MCF 10A (cell line): ENCODE measurements around the gene TEX101. TPM values are rescaled to one million over a fixed set of nuclear protein-coding genes. Genes with fewer than 3 reads are reported as not detected.
A peak's percentile ranks its signal among the peaks of the same experiment; 100 is the strongest.

Experiments used
- BruUV-seq: library from RNA; stranded (reverse); fragments of 400-500 nt; replicated peaks from 2 replicates; lab custom pipeline; 2021; lab: Mats Ljungman, UMichigan
- CTCF ChIA-PET: fragments of 300-600 bp; sonication (Branson Sonifier 250); formaldehyde crosslinking; extraction: SDS; loops from one replicate; lab custom pipeline; 2021; ENCODE audit warnings: antibody characterized with exemption, inconsistent platforms; lab: Yijun Ruan, JAX
- POLR2A ChIA-PET: fragments of 300-600, 350-650 bp; sonication (Branson Sonifier 250); formaldehyde crosslinking; extraction: SDS; loops from one replicate; lab custom pipeline; 2020; ENCODE audit warnings: antibody characterized with exemption, inconsistent platforms; lab: Yijun Ruan, JAX
- DNase-seq: peaks from one replicate; pipeline ENCODE4 v3.0.0-alpha.2; 2018; ENCODE audit not compliant: unreplicated experiment
- H3K27ac Mint-ChIP-seq: one replicate; pipeline ENCODE4 v1.8.0; 2022; ENCODE audit warnings: mild to moderate bottlenecking, low read depth, mixed read lengths; ENCODE audit not compliant: unreplicated experiment
- H3K27me3 Mint-ChIP-seq: one replicate; pipeline ENCODE4 v1.8.0; 2022; ENCODE audit warnings: mixed read lengths; ENCODE audit not compliant: insufficient read depth, unreplicated experiment
- H3K36me3 Mint-ChIP-seq: one replicate; pipeline ENCODE4 v1.8.0; 2022; ENCODE audit warnings: mild to moderate bottlenecking, moderate library complexity, mixed read lengths; ENCODE audit not compliant: insufficient read depth, unreplicated experiment
- H3K4me1 Mint-ChIP-seq: one replicate; pipeline ENCODE4 v1.8.0; 2022; ENCODE audit warnings: mixed read lengths; ENCODE audit not compliant: insufficient read depth, unreplicated experiment
- H3K4me3 Mint-ChIP-seq: one replicate; pipeline ENCODE4 v1.8.0; 2022; ENCODE audit warnings: mild to moderate bottlenecking, moderate library complexity, mixed read lengths; ENCODE audit not compliant: unreplicated experiment
- H3K9me3 Mint-ChIP-seq: one replicate; pipeline ENCODE4 v1.8.0; 2022; ENCODE audit warnings: mixed read lengths; ENCODE audit not compliant: unreplicated experiment
- CTCF ChIP-seq: fragments of 200-600 bp; IDR thresholded peaks from one replicate; pipeline ENCODE4 v1.8.0; 2022; ENCODE audit warnings: antibody characterized with exemption, mild to moderate bottlenecking; ENCODE audit not compliant: unreplicated experiment
- intact Hi-C: fragments of 100-400 bp; cut with micrococcal nuclease; formaldehyde crosslinking; loops from 2 replicates; pipeline ENCODE4 v1.14.1; 2022
- total RNA-seq: library from RNA; stranded (reverse); gene quantifications from 2 replicates; pipeline ENCODE4 v1.2.3, GENCODE V29; 2022

TEX101 gene
- total RNA-seq, 1 experiment from 2014 or later = not detected

GRCh38 chr19:43437712-43438111 is 23.0 kb downstream of the TEX101 start:
- no TSS peak for BruUV-seq
- Mint-ChIP-seq H3K36me3 (no peaks in the 10 kb centered on the region), H3K27ac (no peak overlapping the region), H3K4me3 (no peak overlapping the region), H3K9me3 (no peaks in the 10 kb centered on the region), H3K27me3 (no peaks in the 10 kb centered on the region), H3K4me1 (peaks cover 11% of the 10 kb centered on the region)
- no peak for TF ChIP-seq CTCF
- POLR2A ChIA-PET = no interaction called here
- intact Hi-C loops = no loop called here
- DNase-seq = no peak
- CTCF ChIA-PET = interaction anchor here (0.6 to 2.3 kb wide), 2 partner anchors 10 to 433 kb away, joined by 4 to 15 read pairs; no protein-coding TSS in a partner anchor

GRCh38 chr19:43438291-43439031 is 23.8 kb downstream of the TEX101 start:
- POLR2A ChIA-PET = interaction anchor here (0.6 to 1.1 kb wide), 2 partner anchors 77 to 87 kb away, joined by 3 to 4 read pairs; no protein-coding TSS in a partner anchor
- no peaks in the 10 kb centered on the region for H3K36me3 Mint-ChIP-seq
- no TSS peak for BruUV-seq
- CTCF ChIA-PET = interaction anchor here (0.6 to 2.6 kb wide), 5 partner anchors 9 to 214 kb away, joined by 3 to 15 read pairs (median 3); no protein-coding TSS in a partner anchor
- H3K9me3 Mint-ChIP-seq = no peaks in the 10 kb centered on the region
- peak; percentile 21 for DNase-seq
- H3K4me3 Mint-ChIP-seq = no peak overlapping the region
- H3K4me1 Mint-ChIP-seq = peaks cover 11% of the 10 kb centered on the region
- intact Hi-C loops = no loop called here
- no peaks in the 10 kb centered on the region for H3K27me3 Mint-ChIP-seq
- no peak for TF ChIP-seq CTCF
- peak overlapping the region; percentile 19 for H3K27ac Mint-ChIP-seq

- Mint-ChIP-seq H3K36me3 (no peaks in the 10 kb centered on the region), H3K4me1 (peaks cover 11% of the 10 kb centered on the region), H3K4me3 (no peak overlapping the region), H3K9me3 (no peaks in the 10 kb centered on the region), H3K27me3 (no peaks in the 10 kb centered on the region), H3K27ac (no peak overlapping the region)
- ChIA-PET POLR2A (interaction anchor here (0.5 to 1.5 kb wide), 6 partner anchors 12 to 86 kb away, joined by 3 to 5 read pairs (median 4); no protein-coding TSS in a partner anchor), CTCF (interaction anchor here (0.6 to 2.6 kb wide), 5 partner anchors 8 to 213 kb away, joined by 3 to 15 read pairs (median 3); no protein-coding TSS in a partner anchor)
- intact Hi-C loops = no loop called here
- DNase-seq = peak; percentile 38
- BruUV-seq = no TSS peak
- TF ChIP-seq CTCF = no peak
Measured at GRCh38 chr19:43439032-43439708, 24.5 kb downstream of the TEX101 start.

GRCh38 chr19:43439709-43440063 is 25.0 kb downstream of the TEX101 start:
- intact Hi-C loops = loop anchor here (10.0 kb wide), 1 partner anchor 375 kb away; no protein-coding TSS in a partner anchor
- H3K27me3 Mint-ChIP-seq = no peaks in the 10 kb centered on the region
- peaks cover 11% of the 10 kb centered on the region for H3K4me1 Mint-ChIP-seq
- ChIA-PET CTCF (interaction anchor here (0.6 to 2.6 kb wide), 3 partner anchors 8 to 80 kb away, joined by 3 to 15 read pairs (median 14); no protein-coding TSS in a partner anchor), POLR2A (interaction anchor here (1.0 to 1.5 kb wide), 3 partner anchors 13 to 82 kb away, joined by 4 to 5 read pairs (median 4); no protein-coding TSS in a partner anchor)
- BruUV-seq = no TSS peak
- TF ChIP-seq CTCF = no peak
- H3K4me3 Mint-ChIP-seq = no peak overlapping the region
- H3K9me3 Mint-ChIP-seq = no peaks in the 10 kb centered on the region
- DNase-seq = no peak
- H3K36me3 Mint-ChIP-seq = no peaks in the 10 kb centered on the region
- H3K27ac Mint-ChIP-seq = no peak overlapping the region
